ENCODE results near the gene RTL10.

Gene RTL10

DNA sequence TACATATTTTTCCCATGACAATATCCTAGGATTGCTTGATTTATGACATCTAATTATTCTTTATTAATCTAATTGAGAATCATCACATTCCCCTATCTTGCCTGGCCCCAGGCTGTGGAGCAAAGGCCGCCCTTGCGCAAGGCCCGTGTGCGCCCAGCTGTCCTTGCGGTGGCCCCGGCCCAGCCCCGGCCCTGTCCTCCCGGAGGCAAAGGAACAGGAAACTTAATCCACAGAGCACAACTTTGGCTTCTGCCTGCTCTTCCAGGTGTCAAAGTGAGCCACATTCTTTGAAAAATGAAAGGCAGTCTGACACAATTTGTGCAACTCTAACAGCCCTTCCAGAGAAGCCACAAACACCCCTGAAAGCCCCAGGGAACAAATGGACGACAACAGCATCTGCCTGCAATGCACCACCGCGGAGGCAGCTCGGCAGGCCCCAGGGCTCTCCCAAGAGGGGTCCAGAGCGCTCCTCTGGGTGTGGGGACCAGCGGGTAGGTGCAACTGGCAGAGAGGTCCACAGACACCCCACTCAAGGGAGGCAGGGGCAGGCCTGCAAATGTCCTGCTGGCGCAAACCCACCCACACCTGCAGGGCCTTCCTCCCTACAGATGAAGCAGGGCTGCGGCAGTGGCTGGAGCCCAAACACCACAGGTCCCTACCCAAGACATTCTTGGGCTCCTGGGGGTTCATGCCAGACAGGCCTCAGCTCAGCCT, 30.3 kb downstream of the RTL10 start:
- TF ChIP-seq, protein P1, sequence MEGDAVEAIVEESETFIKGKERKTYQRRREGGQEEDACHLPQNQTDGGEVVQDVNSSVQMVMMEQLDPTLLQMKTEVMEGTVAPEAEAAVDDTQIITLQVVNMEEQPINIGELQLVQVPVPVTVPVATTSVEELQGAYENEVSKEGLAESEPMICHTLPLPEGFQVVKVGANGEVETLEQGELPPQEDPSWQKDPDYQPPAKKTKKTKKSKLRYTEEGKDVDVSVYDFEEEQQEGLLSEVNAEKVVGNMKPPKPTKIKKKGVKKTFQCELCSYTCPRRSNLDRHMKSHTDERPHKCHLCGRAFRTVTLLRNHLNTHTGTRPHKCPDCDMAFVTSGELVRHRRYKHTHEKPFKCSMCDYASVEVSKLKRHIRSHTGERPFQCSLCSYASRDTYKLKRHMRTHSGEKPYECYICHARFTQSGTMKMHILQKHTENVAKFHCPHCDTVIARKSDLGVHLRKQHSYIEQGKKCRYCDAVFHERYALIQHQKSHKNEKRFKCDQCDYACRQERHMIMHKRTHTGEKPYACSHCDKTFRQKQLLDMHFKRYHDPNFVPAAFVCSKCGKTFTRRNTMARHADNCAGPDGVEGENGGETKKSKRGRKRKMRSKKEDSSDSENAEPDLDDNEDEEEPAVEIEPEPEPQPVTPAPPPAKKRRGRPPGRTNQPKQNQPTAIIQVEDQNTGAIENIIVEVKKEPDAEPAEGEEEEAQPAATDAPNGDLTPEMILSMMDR (IDR thresholded peaks at IDR 0.05; ENCODE audit: low read depth, low read length, missing control alignments): no peak
- no peak overlapping the region for H3K4me3 ChIP-seq (ENCODE audit: low read depth, low read length)
- DNase-seq (ENCODE audit: low read depth): no peak

GRCh38 chr22:19823902-19824211, 30.8 kb downstream of the RTL10 start:
- no peak overlapping the region for H3K4me3 ChIP-seq (ENCODE audit: low read depth, low read length)
- DNase-seq (ENCODE audit: low read depth): no peak
- TF ChIP-seq, protein P1 (IDR thresholded peaks at IDR 0.05; ENCODE audit: low read depth, low read length, missing control alignments): no peak

DNA sequence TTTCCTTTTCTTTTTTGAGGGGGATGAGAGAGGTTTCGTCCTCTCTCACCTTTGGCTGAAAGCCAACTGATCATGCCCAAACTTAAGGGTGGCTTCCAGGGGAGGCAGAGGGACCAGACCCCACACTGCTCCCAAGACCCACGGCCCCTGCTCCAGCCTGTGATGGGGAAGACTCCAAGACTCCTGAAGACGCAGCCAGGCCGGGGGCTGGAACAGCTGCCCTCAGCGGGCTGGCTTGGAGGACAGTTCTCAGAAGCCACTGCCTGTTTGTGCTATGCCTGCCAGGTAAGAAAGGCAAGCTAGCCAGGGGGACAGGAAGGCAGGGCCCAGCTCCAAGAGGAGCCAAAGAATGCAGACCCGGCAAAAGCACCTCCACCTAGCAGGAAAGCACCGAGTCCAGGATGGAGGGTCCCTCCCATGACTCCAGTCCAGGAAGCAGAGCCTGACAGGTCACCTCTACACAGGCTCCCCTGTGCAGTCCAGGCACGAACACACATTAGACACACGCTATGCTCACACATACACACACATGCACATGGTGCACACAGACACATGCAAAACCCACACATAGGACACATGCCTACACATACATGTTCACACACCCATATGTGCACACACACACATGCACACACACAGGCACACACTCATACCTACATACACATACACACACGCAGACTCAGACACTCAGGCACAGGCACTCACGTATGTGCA, 31.3 kb downstream of the RTL10 start:
- DNase-seq (ENCODE audit: low read depth): no peak
- TF ChIP-seq, protein P1 (IDR thresholded peaks at IDR 0.05; ENCODE audit: low read depth, low read length, missing control alignments): no peak
- H3K4me3 ChIP-seq (ENCODE audit: low read depth, low read length): no peak overlapping the region

GRCh38 chr22:19822301-19823117, 32.2 kb downstream of the RTL10 start:
- no peak overlapping the region for H3K4me3 ChIP-seq (ENCODE audit: low read depth, low read length)
- TF ChIP-seq, protein P1 (IDR thresholded peaks at IDR 0.05; ENCODE audit: low read depth, low read length, missing control alignments): no peak
- DNase-seq (ENCODE audit: low read depth): no peak

DNA sequence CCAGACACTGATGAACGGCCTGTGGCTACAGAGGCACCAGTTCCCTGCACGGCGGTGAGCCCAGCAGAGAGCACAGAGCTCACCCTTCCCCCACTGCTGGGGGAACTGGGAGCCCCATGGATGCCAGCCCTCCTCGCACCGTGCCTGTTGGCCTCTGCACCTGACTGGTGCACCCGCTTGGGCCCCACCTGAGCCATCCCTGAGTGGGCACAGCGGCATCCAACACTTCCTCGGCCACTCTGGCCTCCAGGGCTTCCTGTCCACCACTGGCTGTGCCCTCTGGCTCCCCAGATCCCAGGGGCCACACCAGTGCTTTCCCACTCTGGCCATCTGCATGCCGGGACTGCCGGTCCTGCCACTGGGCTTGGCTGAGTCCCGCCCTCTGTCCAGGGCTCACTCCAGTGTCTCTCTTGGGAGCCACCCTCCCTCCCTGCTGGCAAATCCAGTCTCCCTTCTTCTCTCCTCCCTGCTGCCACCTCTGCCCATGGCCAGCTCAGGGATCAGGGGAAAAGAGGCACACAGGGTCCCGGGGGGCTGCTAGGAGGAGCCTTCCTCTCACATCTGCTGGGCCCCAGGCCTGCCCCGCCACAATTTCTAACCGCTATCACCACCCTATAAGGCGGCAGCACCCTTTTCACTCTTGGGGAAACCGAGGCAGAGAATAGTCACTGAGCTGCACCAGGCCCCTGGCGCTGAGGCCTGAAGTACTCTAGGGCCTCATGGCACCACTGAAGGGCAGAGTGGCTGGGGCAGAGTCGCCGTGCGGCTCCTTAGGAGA, 33.0 kb downstream of the RTL10 start:
- no peak for DNase-seq (ENCODE audit: low read depth)
- no peak overlapping the region for H3K4me3 ChIP-seq (ENCODE audit: low read depth, low read length)
- TF ChIP-seq, protein P1 (IDR thresholded peaks at IDR 0.05; ENCODE audit: low read depth, low read length, missing control alignments): no peak

DNA sequence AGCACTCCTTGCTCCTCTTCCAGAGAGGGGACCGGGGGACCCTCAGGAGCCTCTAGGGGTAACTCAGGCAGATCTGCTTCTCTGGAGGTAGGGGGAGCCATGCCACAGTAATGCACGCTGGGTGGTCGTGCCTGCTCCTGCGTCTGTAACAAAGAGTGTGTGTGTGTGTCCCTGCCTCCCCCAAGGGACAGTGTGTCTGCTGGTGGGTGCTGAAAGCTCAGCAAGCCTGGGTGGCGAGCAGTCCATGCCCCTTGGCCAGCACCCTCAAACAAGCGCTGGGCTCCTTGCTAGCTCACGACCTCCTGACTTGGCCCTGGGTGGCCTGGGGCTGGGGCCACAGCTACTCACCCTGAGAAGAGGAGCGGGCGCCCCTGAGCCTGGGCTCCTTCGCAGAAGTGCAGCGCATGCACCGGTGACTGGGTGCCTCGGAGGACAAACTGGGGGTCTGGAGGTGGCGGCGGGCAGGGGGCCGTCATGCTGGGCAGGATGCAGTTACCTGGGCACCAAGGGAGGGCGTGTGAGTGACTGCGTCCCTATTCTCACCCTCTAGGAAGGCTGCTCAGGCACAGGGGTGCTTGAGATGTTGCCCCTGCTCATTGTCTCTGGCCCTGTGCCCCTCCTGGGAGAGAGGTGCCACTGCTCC, 33.7 kb downstream of the RTL10 start:
- DNase-seq (ENCODE audit: low read depth): no peak
- TF ChIP-seq, protein P1 (IDR thresholded peaks at IDR 0.05; ENCODE audit: low read depth, low read length, missing control alignments): no peak
- no peak overlapping the region for H3K4me3 ChIP-seq (ENCODE audit: low read depth, low read length)
